Measurements from ENCODE around the gene LRP1B.

The LRP1B gene

DNA sequence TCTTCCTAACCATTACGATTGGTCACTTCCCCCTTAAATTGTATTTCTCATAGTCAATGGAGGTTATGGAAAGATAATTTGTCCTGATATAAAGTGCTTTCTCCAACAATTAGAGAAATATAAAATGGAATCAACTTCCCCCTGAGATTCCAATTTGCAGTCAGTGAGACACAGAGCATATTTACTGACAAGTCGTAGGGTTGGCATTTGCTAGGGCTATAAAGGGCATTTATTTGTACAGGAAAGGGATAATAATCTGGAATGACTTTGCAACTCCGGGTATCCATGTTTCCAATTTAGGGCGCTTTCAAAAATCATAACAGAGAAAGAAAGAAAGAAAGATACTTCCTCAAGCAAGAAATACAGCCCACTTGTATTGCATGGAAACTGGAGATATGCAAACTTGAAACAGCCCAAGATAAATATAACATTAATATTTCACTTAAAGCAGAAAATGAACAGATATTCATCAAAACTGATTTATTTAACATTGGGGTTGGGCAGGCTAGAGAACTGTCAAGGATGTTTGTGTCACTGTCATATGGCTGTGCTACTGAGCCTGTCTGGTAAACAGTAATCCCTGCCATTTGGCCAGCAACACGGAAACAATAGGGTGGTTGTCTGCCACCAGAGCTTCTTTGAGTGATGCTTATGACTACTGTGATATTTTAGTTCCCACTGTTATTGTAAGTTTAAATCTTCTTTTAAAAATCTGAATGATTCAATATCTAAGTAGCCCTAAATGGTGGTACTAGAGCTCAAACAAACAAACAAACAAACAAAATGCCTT lies 621.8 kb downstream of the LRP1B start:
- no peaks in the 10 kb centered on the region for H4K20me1 ChIP-seq (ENCODE audit: insufficient read depth, low read length)
- H3K9me2 ChIP-seq (replicated peaks; ENCODE audit: insufficient read depth, low read length): no peaks in the 10 kb centered on the region
- H3K79me2 ChIP-seq (ENCODE audit: low read length): no peaks in the 10 kb centered on the region
- DNase-seq: no peak
- H3K27me3 ChIP-seq (replicated peaks; ENCODE audit: insufficient read depth, low read length): no peaks in the 10 kb centered on the region
- no peak overlapping the region for H2AFZ ChIP-seq (ENCODE audit: low read length)
- H3K4me1 ChIP-seq (ENCODE audit: low read length): no peaks in the 10 kb centered on the region
- no peak for TF ChIP-seq CTCF (IDR thresholded peaks at IDR 0.05; ENCODE audit: low read length)
- TF ChIP-seq EZH2 (optimal IDR thresholded peaks at IDR 0.05; ENCODE audit: low read depth, low read length): no peak
- TF ChIP-seq EZH2phosphoT487 (IDR thresholded peaks at IDR 0.05; ENCODE audit: low read length): no peak
- no peak overlapping the region for H3K4me2 ChIP-seq (ENCODE audit: low read depth, low read length)
- no peaks in the 10 kb centered on the region for H3F3A ChIP-seq (ENCODE audit: insufficient read depth, low read length)
- no peak overlapping the region for H3K4me3 ChIP-seq (ENCODE audit: low read length)
- no peaks in the 10 kb centered on the region for H3K9me3 ChIP-seq (replicated peaks; ENCODE audit: insufficient read depth, low read length)
- no peak overlapping the region for H3K27ac ChIP-seq (ENCODE audit: low read length)
- H3K36me3 ChIP-seq (replicated peaks; ENCODE audit: insufficient read depth, low read length): no peaks in the 10 kb centered on the region
- no peak overlapping the region for H3K9ac ChIP-seq (ENCODE audit: low read length)

GRCh38 chr2:141508086-141508752 lies 622.6 kb downstream of the LRP1B start:
- TF ChIP-seq EZH2 (optimal IDR thresholded peaks at IDR 0.05; ENCODE audit: low read depth, low read length): no peak
- no peak for TF ChIP-seq CTCF (IDR thresholded peaks at IDR 0.05; ENCODE audit: low read length)
- TF ChIP-seq EZH2phosphoT487 (IDR thresholded peaks at IDR 0.05; ENCODE audit: low read length): no peak
- no peaks in the 10 kb centered on the region for H3K79me2 ChIP-seq (ENCODE audit: low read length)
- H3K27ac ChIP-seq (ENCODE audit: low read length): no peak overlapping the region
- no peaks in the 10 kb centered on the region for H3K36me3 ChIP-seq (replicated peaks; ENCODE audit: insufficient read depth, low read length)
- no peak for DNase-seq
- H3K4me1 ChIP-seq (ENCODE audit: low read length): no peaks in the 10 kb centered on the region
- no peaks in the 10 kb centered on the region for H3K9me3 ChIP-seq (replicated peaks; ENCODE audit: insufficient read depth, low read length)
- H3K9me2 ChIP-seq (replicated peaks; ENCODE audit: insufficient read depth, low read length): no peaks in the 10 kb centered on the region
- H3K4me3 ChIP-seq (ENCODE audit: low read length): no peak overlapping the region
- H3K27me3 ChIP-seq (replicated peaks; ENCODE audit: insufficient read depth, low read length): no peaks in the 10 kb centered on the region
- H2AFZ ChIP-seq (ENCODE audit: low read length): no peak overlapping the region
- H4K20me1 ChIP-seq (ENCODE audit: insufficient read depth, low read length): no peaks in the 10 kb centered on the region
- no peak overlapping the region for H3K9ac ChIP-seq (ENCODE audit: low read length)
- H3K4me2 ChIP-seq (ENCODE audit: low read depth, low read length): no peak overlapping the region
- H3F3A ChIP-seq (ENCODE audit: insufficient read depth, low read length): no peaks in the 10 kb centered on the region

DNA sequence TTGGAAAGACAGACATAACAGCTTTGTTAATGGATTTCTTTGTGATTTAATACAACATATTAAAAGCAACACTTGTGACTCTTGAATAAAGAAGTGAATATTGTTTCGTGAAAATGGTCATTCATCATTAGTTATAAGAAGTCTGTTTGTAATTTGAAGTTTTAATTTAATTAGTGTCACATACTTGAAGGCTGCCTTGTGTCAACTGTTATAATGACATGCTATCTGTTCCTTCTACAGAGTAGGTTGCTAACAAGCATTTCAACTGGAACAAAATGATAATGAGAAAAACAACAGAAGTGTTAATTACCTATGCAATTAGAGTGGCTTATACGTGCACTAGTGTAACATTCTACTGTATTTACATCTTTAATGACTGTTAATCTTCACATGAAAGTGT lies 624.7 kb downstream of the LRP1B start:
- no peak for DNase-seq

More for the DNA sequence above, 624.7 kb downstream of the LRP1B start:
- no peaks in the 10 kb centered on the region for H4K20me1 ChIP-seq (ENCODE audit: insufficient read depth, low read length)
- no peak overlapping the region for H3K9ac ChIP-seq (ENCODE audit: low read length)
- TF ChIP-seq EZH2 (optimal IDR thresholded peaks at IDR 0.05; ENCODE audit: low read depth, low read length): no peak
- no peak for TF ChIP-seq CTCF (IDR thresholded peaks at IDR 0.05; ENCODE audit: low read length)
- TF ChIP-seq EZH2phosphoT487 (IDR thresholded peaks at IDR 0.05; ENCODE audit: low read length): no peak
- H3F3A ChIP-seq (ENCODE audit: insufficient read depth, low read length): no peaks in the 10 kb centered on the region
- no peak overlapping the region for H3K4me2 ChIP-seq (ENCODE audit: low read depth, low read length)
- H3K4me1 ChIP-seq (ENCODE audit: low read length): no peaks in the 10 kb centered on the region
- H3K4me3 ChIP-seq (ENCODE audit: low read length): no peak overlapping the region
- H3K79me2 ChIP-seq (ENCODE audit: low read length): no peaks in the 10 kb centered on the region
- no peak overlapping the region for H2AFZ ChIP-seq (ENCODE audit: low read length)
- no peaks in the 10 kb centered on the region for H3K27me3 ChIP-seq (replicated peaks; ENCODE audit: insufficient read depth, low read length)
- H3K36me3 ChIP-seq (replicated peaks; ENCODE audit: insufficient read depth, low read length): no peaks in the 10 kb centered on the region
- H3K9me2 ChIP-seq (replicated peaks; ENCODE audit: insufficient read depth, low read length): no peaks in the 10 kb centered on the region
- H3K27ac ChIP-seq (ENCODE audit: low read length): no peak overlapping the region
- no peaks in the 10 kb centered on the region for H3K9me3 ChIP-seq (replicated peaks; ENCODE audit: insufficient read depth, low read length)
